Activated naive CD8-positive, alpha-beta T cell (primary cell): ENCODE results near the gene VSTM2B.

Source experiments
- H3K27ac Mint-ChIP-seq: one replicate; pipeline ENCODE4 v1.8.0; 2021; ENCODE audit warnings: mixed read lengths
- H3K27me3 Mint-ChIP-seq: one replicate; pipeline ENCODE4 v1.8.0; 2021; ENCODE audit warnings: mixed read lengths
- H3K36me3 Mint-ChIP-seq: one replicate; pipeline ENCODE4 v1.8.0; 2021; ENCODE audit warnings: mixed read lengths
- H3K4me1 Mint-ChIP-seq: one replicate; pipeline ENCODE4 v1.8.0; 2021; ENCODE audit warnings: low read depth, mixed read lengths
- H3K4me3 Mint-ChIP-seq: one replicate; pipeline ENCODE4 v1.8.0; 2021; ENCODE audit warnings: mild to moderate bottlenecking, mixed read lengths
- H3K9me3 Mint-ChIP-seq: one replicate; pipeline ENCODE4 v1.8.0; 2021; ENCODE audit warnings: low read depth, mixed read lengths

VSTM2B gene

GRCh38 chr19:29528946-29529645, 3.3 kb downstream of the VSTM2B start:
- no peaks in the 10 kb centered on the region for H3K9me3 Mint-ChIP-seq
- no peak overlapping the region for H3K27ac Mint-ChIP-seq

GRCh38 chr19:29529646-29530539, 4.1 kb downstream of the VSTM2B start:
- Mint-ChIP-seq H3K27me3 (peaks cover 35% of the 10 kb centered on the region), H3K36me3 (no peaks in the 10 kb centered on the region), H3K9me3 (no peaks in the 10 kb centered on the region), H3K4me3 (peak overlapping the region; percentile 77), H3K4me1 (peaks cover 21% of the 10 kb centered on the region), H3K27ac (no peak overlapping the region)

More at GRCh38 chr19:29528946-29529645, 3.3 kb downstream of the VSTM2B start:
- peak overlapping the region; percentile 77 for H3K4me3 Mint-ChIP-seq
- H3K27me3 Mint-ChIP-seq = peaks cover 35% of the 10 kb centered on the region
- H3K36me3 Mint-ChIP-seq = no peaks in the 10 kb centered on the region
- H3K4me1 Mint-ChIP-seq = peaks cover 21% of the 10 kb centered on the region

- Mint-ChIP-seq H3K27me3 (peaks cover 35% of the 10 kb centered on the region), H3K9me3 (no peaks in the 10 kb centered on the region), H3K4me1 (peaks cover 21% of the 10 kb centered on the region), H3K36me3 (no peaks in the 10 kb centered on the region), H3K4me3 (peak overlapping the region; percentile 57), H3K27ac (no peak overlapping the region)
Measured at GRCh38 chr19:29530540-29531457, 5.0 kb downstream of the VSTM2B start.

- H3K27ac Mint-ChIP-seq = no peak overlapping the region
- peaks cover 37% of the 10 kb centered on the region for H3K27me3 Mint-ChIP-seq
- H3K4me1 Mint-ChIP-seq = peaks cover 20% of the 10 kb centered on the region
- H3K36me3 Mint-ChIP-seq = no peaks in the 10 kb centered on the region
- no peak overlapping the region for H3K4me3 Mint-ChIP-seq
- no peaks in the 10 kb centered on the region for H3K9me3 Mint-ChIP-seq
Measured at GRCh38 chr19:29531458-29532025, 5.7 kb downstream of the VSTM2B start.

- H3K4me3 Mint-ChIP-seq = no peak overlapping the region
- no peak overlapping the region for H3K27ac Mint-ChIP-seq
- peaks cover 20% of the 10 kb centered on the region for H3K4me1 Mint-ChIP-seq
- H3K27me3 Mint-ChIP-seq = peaks cover 37% of the 10 kb centered on the region
- H3K9me3 Mint-ChIP-seq = no peaks in the 10 kb centered on the region
- no peaks in the 10 kb centered on the region for H3K36me3 Mint-ChIP-seq
Measured at GRCh38 chr19:29532097-29532496, 6.3 kb downstream of the VSTM2B start.

GRCh38 chr19:29532956-29533355, 7.2 kb downstream of the VSTM2B start:
- Mint-ChIP-seq H3K4me1 (peaks cover 14% of the 10 kb centered on the region), H3K9me3 (no peaks in the 10 kb centered on the region), H3K27me3 (peaks cover 31% of the 10 kb centered on the region), H3K36me3 (no peaks in the 10 kb centered on the region), H3K27ac (no peak overlapping the region), H3K4me3 (no peak overlapping the region)

GRCh38 chr19:29533578-29534544, 8.1 kb downstream of the VSTM2B start:
- Mint-ChIP-seq H3K36me3 (no peaks in the 10 kb centered on the region), H3K9me3 (no peaks in the 10 kb centered on the region), H3K27me3 (peaks cover 31% of the 10 kb centered on the region)

GRCh38 chr19:29535214-29535831, 9.5 kb downstream of the VSTM2B start:
- Mint-ChIP-seq H3K27ac (no peak overlapping the region), H3K36me3 (no peaks in the 10 kb centered on the region), H3K4me1 (peaks cover 2% of the 10 kb centered on the region), H3K9me3 (no peaks in the 10 kb centered on the region), H3K4me3 (no peak overlapping the region), H3K27me3 (peaks cover 24% of the 10 kb centered on the region)

More at GRCh38 chr19:29533578-29534544, 8.1 kb downstream of the VSTM2B start:
- Mint-ChIP-seq H3K4me1 (peaks cover 9% of the 10 kb centered on the region), H3K27ac (no peak overlapping the region), H3K4me3 (no peak overlapping the region)

- Mint-ChIP-seq H3K27ac (no peak overlapping the region), H3K4me1 (no peaks in the 10 kb centered on the region), H3K4me3 (no peak overlapping the region), H3K9me3 (no peaks in the 10 kb centered on the region), H3K27me3 (peaks cover 20% of the 10 kb centered on the region), H3K36me3 (no peaks in the 10 kb centered on the region)
Measured at GRCh38 chr19:29535984-29536508, 10.3 kb downstream of the VSTM2B start.

GRCh38 chr19:29537181-29537580, 11.4 kb downstream of the VSTM2B start:
- no peaks in the 10 kb centered on the region for H3K9me3 Mint-ChIP-seq
- H3K27me3 Mint-ChIP-seq = peaks cover 12% of the 10 kb centered on the region
- no peak overlapping the region for H3K27ac Mint-ChIP-seq
- H3K4me1 Mint-ChIP-seq = no peaks in the 10 kb centered on the region
- H3K4me3 Mint-ChIP-seq = no peak overlapping the region
- no peaks in the 10 kb centered on the region for H3K36me3 Mint-ChIP-seq

GRCh38 chr19:29537601-29538000, 11.8 kb downstream of the VSTM2B start:
- Mint-ChIP-seq H3K36me3 (no peaks in the 10 kb centered on the region), H3K4me3 (no peak overlapping the region), H3K27me3 (peaks cover 8% of the 10 kb centered on the region), H3K9me3 (no peaks in the 10 kb centered on the region), H3K27ac (no peak overlapping the region), H3K4me1 (no peaks in the 10 kb centered on the region)

GRCh38 chr19:29538146-29538545, 12.4 kb downstream of the VSTM2B start:
- no peak overlapping the region for H3K27ac Mint-ChIP-seq

GRCh38 chr19:29538651-29539050, 12.9 kb downstream of the VSTM2B start:
- H3K27ac Mint-ChIP-seq = no peak overlapping the region
- H3K36me3 Mint-ChIP-seq = no peaks in the 10 kb centered on the region
- H3K27me3 Mint-ChIP-seq = peaks cover 5% of the 10 kb centered on the region
- H3K9me3 Mint-ChIP-seq = no peaks in the 10 kb centered on the region
- H3K4me3 Mint-ChIP-seq = no peak overlapping the region
- no peaks in the 10 kb centered on the region for H3K4me1 Mint-ChIP-seq

More at GRCh38 chr19:29538146-29538545, 12.4 kb downstream of the VSTM2B start:
- Mint-ChIP-seq H3K4me1 (no peaks in the 10 kb centered on the region), H3K9me3 (no peaks in the 10 kb centered on the region), H3K36me3 (no peaks in the 10 kb centered on the region), H3K4me3 (no peak overlapping the region), H3K27me3 (peaks cover 5% of the 10 kb centered on the region)
